SK-N-SH (cell line): ENCODE measurements around the gene AFAP1L2.

Source experiments
- EP300 ChIP-seq, 2 experiments: IDR thresholded peaks; 2 replicates each; pipeline versions ENCODE4 v1.4.0 to v1.6.1; 2012; ENCODE audit warnings: borderline replicate concordance in 1 of 2, low read depth in 1 of 2, low read length in 1 of 2
- RAD21 ChIP-seq: IDR thresholded peaks from 2 replicates; pipeline ENCODE4 v1.6.1; 2012; ENCODE audit warnings: mild to moderate bottlenecking, low read length

DNA sequence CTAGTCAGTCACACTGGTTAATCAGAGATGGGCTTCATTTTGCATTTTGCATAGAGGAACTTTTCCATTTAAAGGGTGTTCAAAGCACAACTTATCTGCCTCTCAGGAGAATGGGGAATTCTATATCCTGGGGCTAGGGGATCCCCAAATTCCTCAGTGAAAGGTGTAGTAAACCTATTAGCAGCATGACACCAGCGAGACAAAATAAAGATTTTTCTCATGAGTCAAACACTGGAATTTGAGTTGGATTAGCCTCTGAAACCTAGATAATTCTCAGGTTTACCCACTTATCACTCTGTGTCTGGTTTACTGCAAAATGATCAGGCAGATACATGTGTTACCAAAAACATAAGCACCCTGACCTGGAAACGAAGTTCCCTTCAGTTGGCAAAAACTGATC, 2.1 kb downstream of the AFAP1L2 start:
- no peak for TF ChIP-seq RAD21
- TF ChIP-seq EP300 (IDR thresholded peaks at IDR 0.05; ENCODE audit: borderline replicate concordance in 1 of 2, low read depth in 1 of 2, low read length in 1 of 2): no peak
